DOHH2 (cell line): ENCODE measurements around the gene SHCBP1L.

Experiments
- EZH2phosphoT487 ChIP-seq: fragments of 200-600 bp; sonication (generic); IDR thresholded peaks from 2 replicates; pipeline ENCODE4 v1.6.1; 2017; ENCODE audit warnings: borderline replicate concordance, mild to moderate bottlenecking, antibody characterized with exemption, low read length, moderate library complexity, mixed read lengths
- TF ChIP-seq, protein P1 (sequence below): fragments of 200-600 bp; sonication (generic); IDR thresholded peaks from one replicate; pipeline ENCODE4 v1.5.1; 2014; ENCODE audit warnings: antibody characterized with exemption, mild to moderate bottlenecking, low read depth, low read length; ENCODE audit not compliant: poor library complexity, severe bottlenecking

GRCh38 chr1:182862827-182863226 is 90.1 kb downstream of the SHCBP1L start:
- TF ChIP-seq, protein P1, sequence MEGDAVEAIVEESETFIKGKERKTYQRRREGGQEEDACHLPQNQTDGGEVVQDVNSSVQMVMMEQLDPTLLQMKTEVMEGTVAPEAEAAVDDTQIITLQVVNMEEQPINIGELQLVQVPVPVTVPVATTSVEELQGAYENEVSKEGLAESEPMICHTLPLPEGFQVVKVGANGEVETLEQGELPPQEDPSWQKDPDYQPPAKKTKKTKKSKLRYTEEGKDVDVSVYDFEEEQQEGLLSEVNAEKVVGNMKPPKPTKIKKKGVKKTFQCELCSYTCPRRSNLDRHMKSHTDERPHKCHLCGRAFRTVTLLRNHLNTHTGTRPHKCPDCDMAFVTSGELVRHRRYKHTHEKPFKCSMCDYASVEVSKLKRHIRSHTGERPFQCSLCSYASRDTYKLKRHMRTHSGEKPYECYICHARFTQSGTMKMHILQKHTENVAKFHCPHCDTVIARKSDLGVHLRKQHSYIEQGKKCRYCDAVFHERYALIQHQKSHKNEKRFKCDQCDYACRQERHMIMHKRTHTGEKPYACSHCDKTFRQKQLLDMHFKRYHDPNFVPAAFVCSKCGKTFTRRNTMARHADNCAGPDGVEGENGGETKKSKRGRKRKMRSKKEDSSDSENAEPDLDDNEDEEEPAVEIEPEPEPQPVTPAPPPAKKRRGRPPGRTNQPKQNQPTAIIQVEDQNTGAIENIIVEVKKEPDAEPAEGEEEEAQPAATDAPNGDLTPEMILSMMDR = no peak
- TF ChIP-seq EZH2phosphoT487 = no peak
